Inferior parietal cortex (tissue), 1 donor: ENCODE measurements around the gene AKIP1.

Source experiments
- DNase-seq: peaks from one replicate; pipeline ENCODE4 v3.0.0-alpha.2; 2016; ENCODE audit errors: extremely low spot score

AKIP1 gene

GRCh38 chr11:8959546-8960166 lies 48.7 kb downstream of the AKIP1 start:
- DNase-seq: peak; percentile 29

GRCh38 chr11:8961401-8961800 lies 50.4 kb downstream of the AKIP1 start:
- DNase-seq: no peak

- no peak for DNase-seq
Observed at GRCh38 chr11:8962841-8963240, 51.9 kb downstream of the AKIP1 start.

- DNase-seq: no peak
Observed at GRCh38 chr11:8963569-8964323, 52.8 kb downstream of the AKIP1 start.

- DNase-seq: peak; percentile 87
Observed at GRCh38 chr11:8964324-8965320, 53.6 kb downstream of the AKIP1 start, which contains the start of gene TMEM9B. TMEM9B (minus strand) TSS chr11:8964442; CDS start chr11:8964313, 129 bp downstream.

GRCh38 chr11:8967184-8967583 lies 56.2 kb downstream of the AKIP1 start:
- no peak for DNase-seq
